Heart right ventricle (tissue), 16 donors: ENCODE measurements around the gene GPHN. TPM values are rescaled to one million over a fixed set of nuclear protein-coding genes. Genes with fewer than 3 reads are reported as not detected.

Experiments used
- ATAC-seq, 8 donors: fragments of 200-7000 bp; cut with Tn5 transposase; one replicate each; pipeline ENCODE4 v1.9.1; 2020; ENCODE audit warnings: mild to moderate bottlenecking in 8 of 8, moderate library complexity in 8 of 8, moderate number of reproducible peaks in 1 of 8
- DNase-seq, 2 donors: peaks; one replicate each; pipeline ENCODE4 v3.0.0-alpha.2; 2020
- H3K27ac ChIP-seq, 10 donors: fragments of 200-600 bp; sonication (generic) in 2 of 10; one replicate each; pipeline versions ENCODE4 v1.5.0 to v1.8.0; 2020 to 2022; ENCODE audit warnings: mild to moderate bottlenecking in 3 of 10
- H3K27me3 ChIP-seq, 7 donors: fragments of 200-600 bp; one replicate each; pipeline ENCODE4 v1.8.0; 2021 to 2022; ENCODE audit warnings: mild to moderate bottlenecking in 2 of 7
- H3K36me3 ChIP-seq, 9 donors: fragments of 200-600 bp; sonication (generic) in 1 of 9; one replicate each; pipeline versions ENCODE4 v1.5.0 to v1.8.0; 2020 to 2022; ENCODE audit warnings: mild to moderate bottlenecking in 2 of 9
- H3K4me1 ChIP-seq, 9 donors: fragments of 200-600 bp; sonication (generic) in 1 of 9; one replicate each; pipeline versions ENCODE4 v1.5.0 to v1.8.0; 2020 to 2022; ENCODE audit warnings: mild to moderate bottlenecking in 4 of 9
- H3K4me3 ChIP-seq, 10 donors: fragments of 200-600 bp; sonication (generic) in 2 of 10; one replicate each; pipeline versions ENCODE4 v1.5.0 to v1.8.0; 2020 to 2022; ENCODE audit warnings: mild to moderate bottlenecking in 7 of 10, moderate library complexity in 2 of 10
- H3K9me3 ChIP-seq, 11 donors: fragments of 200-600 bp in 10 of 11; sonication (generic) in 2 of 11; one replicate each; pipeline versions ENCODE4 v1.5.0 to v1.8.0; 2013 to 2022; ENCODE audit warnings: mild to moderate bottlenecking in 2 of 11, control low read depth in 1 of 11, moderate library complexity in 1 of 11
- CTCF ChIP-seq, 9 donors: fragments of 200-600 bp; sonication (generic) in 2 of 9; IDR thresholded peaks; one replicate each; pipeline versions ENCODE4 v1.5.0 to v1.8.0; 2021 to 2022; ENCODE audit warnings: antibody characterized with exemption in 9 of 9, mild to moderate bottlenecking in 5 of 9, moderate library complexity in 1 of 9
- WGBS, 2 donors: extraction: QIAGEN DNeasy Blood & Tissue Kit; methylation state at CpG; one replicate each; pipeline ENCODE4 v1.1.7; 2013; ENCODE audit warnings: inconsistent platforms in 1 of 2; 5-methylcytosine and 5-hydroxymethylcytosine counted together
- intact Hi-C, 10 donors: fragments of 100-400 bp; cut with DNase I; formaldehyde crosslinking; loops; one replicate each; pipeline versions ENCODE4 v1.11.1 to v1.14.2; 2022
- polyA plus RNA-seq, 2 donors: library from polyadenylated mRNA; stranded (reverse); fragments of 200-250 nt; gene quantifications; one replicate each; pipeline ENCODE4 v1.2.3, GENCODE V29; 2013
- total RNA-seq, 10 donors: library from RNA; stranded (reverse); fragmentation: NEBNext Ultra II Directional in 3 of 10; extraction: Animal tissue kit (Norgen Biotek cat#: 25700) in 3 of 10; gene quantifications; one replicate each; pipeline versions ENCODE4 v1.2.1 to v1.2.4, GENCODE V29; 2021 to 2023
- donor health status: Arrhythmogenic right ventricular cardiomyopathy.
- donor health status: ischemic (EF 13 %, LVEDD 7.1; RV severe dilation, severe dysfunction).
- donor health status: healthy with polysubstance abuse.
- donor health status: DM: no; HTN: yes; CAD: no.
- donor health status: DM: no; HTN: no; CAD: no.
- donor health status: ischemic (EF 25% LVEDD 6.9; RV normal size, moderate dysfunction).
- donor health status: ischemic (EF 25% LVEDD 5.7; RV mildly dilated, moderate dysfunction).
- donor health status: healthy.
- donor health status: DM: yes; HTN: yes; CAD: no.
- donor health status: Ischemic cardiomyopathy.
- donor health status: ischemic (EF 35%, LVEDD 5.7; RV mildly dilated, moderate dysfunction).
- donor health status: nonischemic (EF 11% LVEDD 7.7; RV severe dilation, severe dysfunction).
- donor health status: DM: yes; HTN: yes; CAD: no.
- donor health status: PGD.
- donor health status: ischemic (EF 29% LVEDD 5.4; RV normal size, mild dysfunction).
- donor health status: nonischemic (EF 23%, LVEDD 6.1; RV moderate dilation, normal function).

GPHN gene
- total and polyA plus RNA-seq, 12 donors, result 12.2 to 48.0 (median 32.2) TPM

DNA sequence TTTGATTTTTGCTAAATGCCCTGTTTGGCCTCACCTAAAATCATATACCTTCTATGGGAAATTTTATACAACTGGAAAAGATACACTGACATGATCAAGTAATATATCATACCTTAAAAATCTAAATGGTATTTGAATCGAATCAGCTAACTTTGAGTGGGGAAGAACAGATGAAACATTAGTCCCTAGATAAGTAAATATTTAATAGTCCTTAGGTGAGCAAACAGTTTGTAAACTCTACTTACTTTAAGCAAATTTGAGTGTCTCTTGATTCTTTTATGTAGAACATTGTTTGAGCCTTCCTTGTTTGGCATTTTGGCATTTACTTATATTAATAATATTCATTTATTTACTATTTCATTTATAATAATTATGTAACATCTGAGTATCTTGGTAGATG lies 485.6 kb downstream of the GPHN start:
- no peak for ATAC-seq
- H3K27ac ChIP-seq, result no peak overlapping the region
- H3K27me3 ChIP-seq, result no peaks in the 10 kb centered on the region
- WGBS, 2 donors, result 96 to 98% methylated on average over 1 of the region's 1 CpG
- intact Hi-C loops, result loop anchor here in 1 of 10 donors (5.0 kb wide), 1 partner anchor 269 kb away; no protein-coding TSS in a partner anchor
- H3K9me3 ChIP-seq, result no peaks in the 10 kb centered on the region
- peaks cover 0 to 29% (median 0%) of the 10 kb centered on the region in 9 donors for H3K36me3 ChIP-seq
- no peak overlapping the region for H3K4me3 ChIP-seq
- no peaks in the 10 kb centered on the region for H3K4me1 ChIP-seq
- DNase-seq, result no peak
- TF ChIP-seq CTCF (IDR thresholded peaks at IDR 0.05), result no peak

DNA sequence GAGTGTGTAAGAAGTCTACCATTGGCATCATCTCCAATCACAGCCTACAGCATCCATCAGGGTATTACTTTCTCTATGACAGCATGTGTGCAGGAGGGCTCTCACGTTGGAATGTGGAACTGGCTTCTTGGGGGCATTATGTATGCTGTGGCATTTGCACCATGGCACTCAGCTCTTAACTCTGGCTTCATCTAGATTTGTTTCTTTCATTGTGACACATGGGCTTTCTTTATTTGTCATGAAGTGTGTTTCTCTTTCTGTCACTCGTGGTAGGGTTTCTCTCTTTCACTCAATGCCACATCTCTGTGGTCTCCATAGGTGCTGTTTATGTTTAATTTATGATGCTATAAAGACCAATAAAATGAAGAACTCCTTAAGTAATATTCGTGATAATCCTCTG lies 490.1 kb downstream of the GPHN start:
- no peak for TF ChIP-seq CTCF (IDR thresholded peaks at IDR 0.05)
- no peak for ATAC-seq
- 88 to 92% methylated on average over 3 of the region's 3 CpGs for WGBS, 2 donors
- no peak overlapping the region for H3K4me3 ChIP-seq
- peaks cover 0 to 13% (median 0%) of the 10 kb centered on the region in 9 donors for H3K36me3 ChIP-seq
- H3K27ac ChIP-seq, result no peak overlapping the region
- no peaks in the 10 kb centered on the region for H3K9me3 ChIP-seq
- DNase-seq, result no peak
- intact Hi-C loops, result no loop called here
- H3K4me1 ChIP-seq, result no peaks in the 10 kb centered on the region
- H3K27me3 ChIP-seq, result no peaks in the 10 kb centered on the region

- no peak for ATAC-seq
- Histone ChIP-seq H3K4me1 (no peaks in the 10 kb centered on the region), H3K27ac (no peak overlapping the region), H3K27me3 (no peaks in the 10 kb centered on the region), H3K4me3 (no peak overlapping the region), H3K36me3 (peaks cover 0 to 8% (median 0%) of the 10 kb centered on the region in 9 donors), H3K9me3 (no peaks in the 10 kb centered on the region)
- no peak for DNase-seq
- TF ChIP-seq CTCF (IDR thresholded peaks at IDR 0.05), result no peak
- intact Hi-C loops, result no loop called here
Measured at GRCh38 chr14:66999978-67000377, 492.0 kb downstream of the GPHN start.

DNA sequence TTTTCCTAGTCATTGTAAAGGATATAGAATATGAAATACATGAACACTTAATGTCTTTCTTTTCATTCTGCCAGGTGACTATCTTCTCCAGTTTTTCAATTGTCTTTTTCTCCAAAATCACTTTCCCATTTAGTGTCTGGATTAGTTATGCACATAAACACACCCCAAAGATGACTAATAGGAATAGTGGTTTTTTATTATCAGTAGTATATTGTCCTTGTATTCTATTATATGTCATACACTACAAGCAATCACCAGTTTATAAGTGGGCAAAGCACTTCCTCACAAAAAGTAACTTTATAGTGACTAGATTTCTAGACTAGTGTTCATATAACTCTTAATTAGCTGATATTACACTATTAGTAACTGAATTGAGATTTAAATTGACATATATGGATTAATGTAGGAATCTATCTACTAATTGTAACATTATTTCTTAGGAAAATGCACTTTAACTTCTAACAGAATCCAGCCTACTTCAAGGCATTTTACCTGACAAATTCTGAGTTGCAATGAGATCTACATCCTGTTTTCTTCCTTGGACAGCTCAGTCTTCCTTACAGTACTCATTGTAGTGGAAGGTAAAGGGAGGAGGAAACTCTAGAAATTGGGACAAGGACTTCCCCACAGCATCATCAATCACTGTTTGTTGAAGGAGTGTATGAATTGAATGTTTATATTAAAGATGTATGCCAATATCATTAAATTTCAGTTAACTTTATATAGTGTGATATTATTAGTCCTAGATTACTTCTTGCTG lies 495.2 kb downstream of the GPHN start:
- intact Hi-C loops, result no loop called here
- no peaks in the 10 kb centered on the region for H3K27me3 ChIP-seq
- no peak for ATAC-seq
- DNase-seq, result no peak
- H3K36me3 ChIP-seq, result peaks cover 0 to 4% (median 0%) of the 10 kb centered on the region in 9 donors
- H3K4me1 ChIP-seq, result no peaks in the 10 kb centered on the region
- no peak overlapping the region for H3K4me3 ChIP-seq
- no peak for TF ChIP-seq CTCF (IDR thresholded peaks at IDR 0.05)
- H3K27ac ChIP-seq, result no peak overlapping the region
- H3K9me3 ChIP-seq, result no peaks in the 10 kb centered on the region
